Stimulated activated naive CD4-positive, alpha-beta T cell treated with Interleukin-2 at 50 U/mL for 16 hours (primary cell): ENCODE measurements around the gene ZBTB17.
"Not testable (repeated sequence)": the region's sequence is repeated elsewhere in the genome, so short reads cannot be mapped to it uniquely, and the experiment has no call there.

Source experiments
- DNase-seq: peaks from one replicate; lab custom pipeline; 2025; lab: John Stamatoyannopoulos, UW

ZBTB17 gene

DNA sequence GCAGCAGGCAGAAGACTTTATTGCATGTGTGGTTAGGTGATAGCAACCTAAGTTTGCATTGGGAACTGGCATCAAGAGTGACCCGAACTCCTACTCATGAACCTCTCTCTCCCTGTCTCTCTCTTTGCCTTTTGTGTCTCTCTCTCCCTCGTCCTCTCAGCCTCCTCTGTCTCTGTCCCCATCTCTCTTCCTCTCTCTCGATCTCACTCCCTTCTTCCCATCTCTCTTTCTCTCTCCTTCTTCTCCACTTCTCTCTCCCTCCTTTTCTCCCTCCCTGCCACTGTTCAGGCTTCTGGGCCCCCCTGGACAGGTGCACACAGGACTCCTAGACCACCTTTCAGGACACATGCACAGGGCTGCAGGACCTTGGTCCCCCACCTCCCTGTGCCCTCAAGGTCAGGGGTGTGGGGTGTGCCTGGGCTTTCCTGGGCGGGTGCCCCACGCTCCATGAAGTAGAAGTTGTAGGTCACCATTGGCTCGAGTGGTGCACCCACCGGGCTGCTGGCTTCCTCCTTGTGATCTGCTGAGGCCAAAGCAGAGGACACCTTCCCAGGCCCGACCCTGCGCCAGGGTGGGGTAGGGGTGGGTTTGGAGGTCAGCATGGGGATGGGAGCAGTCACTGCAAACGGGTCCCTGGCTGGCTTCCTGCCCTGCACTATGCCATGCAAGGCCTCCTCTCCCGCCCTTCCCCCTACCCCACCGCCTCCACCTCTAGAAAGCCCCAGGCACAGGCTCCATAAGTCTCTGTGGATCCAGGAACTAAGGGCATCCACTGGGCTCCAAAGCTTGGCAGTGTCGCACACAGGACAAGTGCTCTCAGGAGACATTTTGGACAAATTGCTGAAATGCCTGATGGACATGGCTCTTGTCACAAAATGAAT is 13.2 kb upstream of the ZBTB17 start:
- no peak for DNase-seq

DNA sequence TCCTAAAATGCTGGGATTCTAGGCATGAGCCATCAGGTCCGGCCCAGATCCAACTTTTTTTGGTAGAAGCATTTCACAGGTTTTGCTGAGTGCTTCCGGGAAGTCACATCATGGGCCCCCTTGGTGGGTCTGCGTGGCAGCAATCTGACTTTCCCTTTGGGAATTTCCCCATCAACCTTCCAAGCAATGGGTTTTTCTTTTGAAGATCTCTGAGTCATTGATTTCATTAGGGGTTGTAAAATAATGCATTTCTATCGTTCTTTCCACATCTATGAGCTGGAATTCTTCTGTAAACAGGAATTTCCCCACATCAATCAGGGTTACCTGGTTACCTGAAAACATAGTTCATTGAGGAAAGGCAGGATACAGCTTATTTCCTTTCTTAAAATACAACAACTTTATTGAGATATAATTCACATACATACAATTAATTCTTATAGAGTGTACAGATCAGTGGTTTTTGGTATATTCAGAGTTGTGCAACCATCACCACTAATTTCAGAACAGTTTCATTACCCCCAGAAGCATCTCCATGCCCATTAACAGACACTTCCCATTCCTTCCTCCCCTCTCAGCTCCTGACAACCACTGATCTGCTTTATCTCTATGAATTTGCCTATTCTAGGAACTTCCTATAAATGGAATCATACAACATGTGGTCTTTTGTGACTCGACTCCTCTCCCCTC is 9.9 kb upstream of the ZBTB17 start:
- peak; percentile 20 for DNase-seq

DNA sequence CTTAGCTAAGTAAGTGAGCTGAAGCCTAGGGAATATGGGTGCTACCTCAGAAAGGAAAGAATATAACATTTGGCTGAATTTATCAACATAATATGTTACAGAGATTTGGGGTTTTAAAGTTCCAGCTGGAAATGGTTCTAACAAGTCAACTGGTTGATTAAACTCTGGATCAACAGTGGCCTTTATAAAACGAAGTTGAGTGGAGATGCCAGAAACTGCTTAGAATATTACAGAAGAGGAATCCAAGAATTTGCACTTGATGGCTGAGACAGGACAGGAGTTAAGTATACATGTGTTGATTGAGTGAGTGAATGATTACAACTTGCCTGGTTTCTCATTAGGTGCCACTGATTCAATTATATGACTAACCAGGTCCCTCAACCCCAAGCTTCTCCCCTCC is 7.4 kb upstream of the ZBTB17 start:
- DNase-seq = no peak

DNA sequence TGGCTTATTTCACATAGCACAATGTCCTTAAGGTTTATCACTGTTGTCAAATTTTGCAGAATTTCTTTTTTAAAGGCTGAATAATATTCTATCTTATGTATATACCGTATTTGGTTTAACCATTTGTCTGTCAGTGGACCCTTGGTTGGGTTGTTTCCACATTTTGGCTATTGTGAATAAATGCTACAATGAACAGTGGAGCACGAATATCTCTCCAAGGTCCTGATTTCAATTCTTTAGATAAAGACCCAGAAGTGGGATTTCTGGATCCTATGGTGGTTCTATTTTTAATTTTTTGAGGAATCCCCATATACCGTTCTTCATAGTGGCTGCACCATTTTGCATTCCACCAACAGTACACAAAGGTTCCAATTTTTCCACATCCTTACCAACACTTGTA is 5.8 kb upstream of the ZBTB17 start:
- no peak for DNase-seq

DNA sequence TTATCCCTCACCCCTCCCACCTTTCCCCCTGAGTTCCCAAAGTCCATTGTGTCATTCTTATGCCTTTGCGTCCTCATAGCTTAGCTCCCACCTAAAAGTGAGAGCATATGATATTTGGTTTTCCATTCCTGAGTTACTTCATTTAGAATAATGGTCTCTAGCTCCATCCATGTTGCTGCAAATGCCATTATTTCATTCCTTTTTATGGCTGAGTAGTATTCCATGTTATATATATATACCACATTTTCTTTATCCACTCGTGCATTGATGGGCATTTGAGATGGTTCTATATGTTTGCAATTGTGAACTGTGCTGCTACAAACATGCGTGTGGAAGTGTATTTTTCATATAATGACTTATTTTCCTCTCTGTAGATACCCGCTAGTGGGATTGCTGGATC is 2.0 kb upstream of the ZBTB17 start:
- not testable (repeated sequence) for DNase-seq

DNA sequence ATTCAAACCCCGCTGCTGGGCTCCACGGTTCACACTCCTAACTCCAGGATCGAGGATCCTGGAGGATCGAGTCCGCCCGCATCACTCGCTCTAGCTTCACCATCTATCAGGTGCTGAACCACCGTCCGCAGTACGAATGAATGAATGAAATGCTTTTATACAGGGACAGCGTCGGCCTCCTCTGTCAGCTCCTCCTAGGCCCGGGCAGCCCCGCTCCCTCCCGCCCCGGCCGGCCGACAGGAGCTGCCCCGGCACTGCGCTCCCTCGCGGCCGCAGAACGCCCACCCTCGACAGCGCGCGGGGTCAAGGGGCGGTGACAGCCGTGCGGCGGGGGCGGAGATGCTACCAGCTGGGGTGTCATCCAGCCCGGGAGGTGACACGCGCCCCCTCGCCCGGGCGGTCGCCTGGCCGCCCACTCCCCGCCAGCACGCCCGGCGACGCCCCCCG is 520 bp downstream of the ZBTB17 start:
- DNase-seq = peak; percentile 86

DNA sequence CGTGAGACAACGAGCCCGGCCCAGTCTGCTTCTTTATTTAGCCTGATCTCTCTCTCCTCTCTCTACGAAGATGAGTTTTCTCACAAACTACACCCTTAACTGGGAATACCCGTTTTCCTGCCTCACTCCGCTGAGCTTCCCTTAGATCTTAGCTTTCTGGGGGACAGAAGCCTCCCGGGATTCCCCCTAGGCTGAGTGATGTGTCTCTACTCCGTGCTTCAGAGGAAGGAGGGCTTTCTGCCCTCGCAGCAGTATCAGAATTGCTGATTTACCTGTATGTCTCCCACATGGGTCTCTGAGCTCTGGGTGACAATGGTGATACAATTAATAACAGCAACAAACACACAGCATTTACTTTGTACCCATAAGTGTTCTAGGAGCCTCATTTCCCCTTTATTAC is 1.0 kb downstream of the ZBTB17 start:
- DNase-seq = peak; percentile 25

DNA sequence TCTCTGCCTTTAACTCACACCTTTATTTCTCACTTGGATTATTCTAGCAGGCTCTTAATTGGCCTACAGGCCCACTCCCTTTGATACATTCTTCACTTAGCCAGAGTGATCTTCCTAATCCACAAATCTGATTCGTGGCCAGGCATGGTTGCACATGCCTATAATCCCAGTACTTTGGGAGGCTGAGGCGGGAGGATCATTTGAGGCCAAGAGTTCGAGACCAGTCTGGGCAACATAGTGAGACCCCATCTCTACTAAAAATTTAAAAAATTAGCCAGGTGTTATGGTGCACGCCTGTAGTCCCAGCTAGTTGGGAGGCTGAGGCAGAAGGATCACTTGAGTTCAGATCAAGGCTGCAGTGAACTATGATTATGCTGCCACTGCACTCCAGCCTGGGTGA is 2.1 kb downstream of the ZBTB17 start:
- no peak for DNase-seq

DNA sequence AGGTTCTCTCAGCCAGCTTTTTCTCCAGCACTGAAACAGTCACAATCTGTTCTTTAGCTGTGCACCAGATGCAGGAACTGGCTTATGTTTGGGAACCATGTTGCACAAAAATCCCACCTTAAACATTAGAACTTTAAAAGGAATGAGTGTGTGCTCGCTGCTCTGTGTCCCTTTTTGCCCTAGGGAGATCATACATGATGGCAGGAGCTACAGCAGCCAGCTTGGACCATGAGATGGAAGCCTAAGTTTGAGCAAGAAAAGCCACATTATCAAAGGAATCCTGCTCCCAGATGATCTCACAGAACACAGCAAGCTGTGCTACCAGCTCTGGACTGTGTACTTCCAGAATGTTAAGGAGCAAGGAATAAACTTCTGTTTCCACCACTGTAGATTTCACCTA is 3.5 kb downstream of the ZBTB17 start:
- DNase-seq = no peak

DNA sequence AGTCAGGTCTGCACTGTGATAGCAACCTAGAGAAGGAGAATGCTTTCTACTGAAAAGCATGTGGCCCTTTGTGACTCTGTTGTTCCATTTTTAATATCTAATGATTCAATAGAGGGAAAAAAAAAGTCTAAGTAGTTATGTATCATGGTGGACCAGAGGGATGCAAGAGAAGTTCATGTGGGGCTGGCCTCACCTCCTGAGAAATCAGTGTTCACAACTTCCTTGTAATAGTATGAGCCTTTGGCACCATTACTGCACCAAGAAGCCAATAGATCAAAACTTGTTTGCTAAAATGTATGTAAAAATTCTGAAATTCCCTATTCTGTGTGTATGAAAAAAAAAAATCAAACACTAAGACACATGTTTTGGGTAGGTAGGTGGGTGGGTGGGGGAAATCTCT is 5.0 kb downstream of the ZBTB17 start:
- no peak for DNase-seq

DNA sequence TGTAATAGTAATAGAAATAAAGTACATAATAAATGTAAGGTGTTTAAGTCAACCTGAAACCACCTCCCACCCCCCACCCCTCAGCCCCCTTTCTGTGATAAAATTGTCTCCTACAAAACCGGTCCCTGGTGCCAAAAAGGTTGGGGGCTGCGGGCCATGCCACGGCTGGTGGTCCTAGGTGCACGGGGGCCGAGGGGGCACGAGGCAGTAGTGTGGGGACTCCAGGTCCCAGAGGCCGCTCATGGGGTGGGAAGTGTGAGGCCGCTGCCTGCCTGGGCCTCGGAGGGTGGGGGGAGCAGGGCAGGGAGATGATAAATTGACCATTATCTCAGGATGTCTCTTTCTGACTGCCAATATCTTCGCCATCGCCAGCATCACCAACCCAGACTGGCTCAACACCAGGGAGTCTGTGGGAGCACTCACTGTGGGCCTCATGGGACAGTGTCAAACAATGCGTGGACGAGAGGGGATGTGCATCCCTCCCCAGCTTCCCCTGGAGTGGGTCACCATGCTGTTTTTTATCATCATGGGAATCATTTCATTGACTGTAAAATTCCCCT is 6.5 kb downstream of the ZBTB17 start:
- no peak for DNase-seq

DNA sequence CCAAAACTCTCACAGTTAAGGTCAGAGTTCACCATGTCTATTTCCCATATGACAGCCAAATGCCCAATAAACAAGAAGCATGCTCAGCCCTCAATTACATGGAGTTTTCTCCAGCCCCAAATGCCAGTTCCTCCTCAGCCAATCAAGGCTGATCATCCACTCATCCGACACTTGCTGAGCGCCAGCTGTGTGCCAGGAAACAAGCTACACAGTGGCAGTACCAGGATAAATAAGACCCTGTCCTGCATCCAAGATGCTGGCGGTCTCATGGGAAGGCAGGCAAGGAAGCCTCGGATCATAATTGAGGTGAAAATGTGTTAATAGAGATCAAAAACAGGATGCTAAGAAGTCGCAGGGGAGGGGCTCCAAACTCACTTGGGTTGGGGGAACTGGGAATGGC is 7.7 kb downstream of the ZBTB17 start:
- DNase-seq = no peak

DNA sequence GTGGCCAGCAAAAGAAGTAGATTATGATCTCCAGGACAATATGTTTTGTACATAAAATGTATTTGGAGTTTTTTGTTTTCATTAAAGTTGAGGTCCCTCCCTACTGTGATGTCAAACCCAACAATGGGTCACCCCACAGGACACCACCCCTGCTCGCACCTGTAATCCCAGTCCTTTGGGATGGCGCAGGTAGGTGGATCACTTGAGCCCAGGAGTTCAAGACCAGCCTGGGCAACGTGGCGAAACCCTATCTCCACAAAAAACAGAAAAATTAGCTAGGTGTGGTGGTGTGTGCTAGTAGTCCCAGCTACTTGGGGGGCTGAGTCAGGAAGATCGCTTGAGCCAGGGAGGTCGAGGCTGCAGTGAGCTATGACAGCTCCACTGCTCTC is 9.0 kb downstream of the ZBTB17 start:
- no peak for DNase-seq

DNA sequence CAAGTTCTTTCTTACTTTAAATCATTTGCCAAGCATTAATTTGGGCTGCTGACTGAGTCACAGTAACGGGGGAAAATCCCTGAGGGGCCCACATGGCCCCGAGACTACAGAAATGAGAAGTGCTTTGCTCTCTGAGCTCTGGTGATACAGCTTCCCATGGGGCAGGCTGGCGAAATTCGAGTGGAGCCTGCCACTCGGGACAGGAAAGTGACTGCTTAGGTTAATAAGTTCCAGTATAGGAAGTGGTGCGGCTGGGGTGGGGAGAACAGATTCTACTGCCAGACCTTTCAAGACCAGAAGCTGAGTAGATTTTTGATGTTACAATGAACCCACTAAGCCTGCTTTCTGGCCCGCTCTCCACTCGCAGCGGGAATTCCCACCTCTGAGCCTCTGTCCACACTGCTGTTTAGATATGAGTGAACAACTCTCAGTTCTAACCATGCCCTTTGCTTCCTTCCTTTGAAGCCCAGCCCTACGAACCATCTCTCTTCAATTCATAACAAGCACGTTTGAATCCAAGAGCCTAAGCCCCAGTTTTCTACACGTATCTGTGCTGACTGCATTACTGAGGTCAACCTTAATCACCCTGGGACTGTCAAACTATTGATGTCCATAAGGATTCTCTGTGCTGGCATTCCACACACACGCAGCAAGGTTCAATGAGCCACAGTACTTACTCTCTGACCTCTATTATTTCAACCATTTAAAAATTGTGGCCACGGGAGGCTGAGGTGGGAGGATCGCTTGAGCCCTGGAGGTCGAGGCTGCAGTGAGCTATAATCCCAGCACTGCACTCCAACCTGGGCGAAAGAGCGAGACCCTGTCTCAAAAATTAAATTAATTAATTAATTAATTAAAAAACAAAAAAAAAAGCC is 9.6 kb downstream of the ZBTB17 start:
- peak; percentile 85 for DNase-seq

DNA sequence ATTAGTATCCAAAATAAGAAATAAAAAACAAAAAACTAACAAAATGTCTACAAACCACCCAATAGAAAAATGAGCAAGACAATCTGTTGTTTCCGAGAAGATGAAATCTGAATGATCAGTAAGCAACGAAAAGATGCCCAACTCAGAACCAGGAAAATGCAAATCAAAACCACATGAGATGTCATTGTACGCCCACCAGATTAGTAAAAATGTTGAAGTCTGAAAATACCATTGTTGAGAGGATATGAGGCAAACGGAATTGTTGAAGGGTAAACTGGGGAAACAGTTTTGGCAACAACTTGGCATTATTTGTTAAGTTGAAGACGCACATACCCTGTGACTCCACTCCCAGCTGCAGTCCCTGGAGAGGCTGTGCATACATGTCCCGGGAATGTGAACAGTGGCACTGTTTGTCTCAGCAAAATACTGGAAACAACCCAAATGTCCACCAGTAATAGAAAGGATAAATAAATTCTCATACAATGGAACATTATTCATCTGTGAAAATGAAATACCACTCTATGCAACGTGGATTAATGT is 10.6 kb downstream of the ZBTB17 start:
- no peak for DNase-seq

DNA sequence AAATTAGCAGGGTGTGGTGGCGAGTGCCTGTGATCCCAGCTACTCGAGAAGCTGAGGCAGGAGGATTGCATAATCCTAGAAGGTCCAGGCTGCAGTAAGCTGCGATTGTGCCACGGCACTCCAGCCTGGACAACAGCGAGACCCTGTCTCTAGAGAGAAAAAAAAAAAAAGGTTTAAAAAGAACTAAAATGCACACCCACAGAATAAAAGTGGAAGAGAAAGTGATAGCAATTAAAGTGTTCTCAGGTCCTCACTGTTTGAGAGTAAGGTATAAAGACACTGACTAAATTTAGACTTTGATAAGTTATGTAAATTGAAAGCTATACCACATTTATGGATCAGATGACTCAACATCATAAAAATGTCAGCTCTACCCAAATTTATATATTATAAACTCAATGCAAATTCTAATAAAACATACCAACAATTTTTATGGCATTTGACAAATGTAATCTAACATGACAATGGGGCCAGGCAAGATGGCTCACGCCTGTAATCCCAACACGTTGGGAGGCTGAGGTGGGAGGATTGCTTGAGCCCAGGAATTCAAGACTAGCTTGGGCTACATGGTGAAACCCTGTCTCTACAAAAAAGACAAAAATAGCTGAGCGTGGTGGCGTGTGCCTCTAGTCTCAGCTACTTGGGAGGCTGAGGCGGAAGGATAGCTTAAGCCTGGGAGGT is 11.8 kb downstream of the ZBTB17 start:
- no peak for DNase-seq

DNA sequence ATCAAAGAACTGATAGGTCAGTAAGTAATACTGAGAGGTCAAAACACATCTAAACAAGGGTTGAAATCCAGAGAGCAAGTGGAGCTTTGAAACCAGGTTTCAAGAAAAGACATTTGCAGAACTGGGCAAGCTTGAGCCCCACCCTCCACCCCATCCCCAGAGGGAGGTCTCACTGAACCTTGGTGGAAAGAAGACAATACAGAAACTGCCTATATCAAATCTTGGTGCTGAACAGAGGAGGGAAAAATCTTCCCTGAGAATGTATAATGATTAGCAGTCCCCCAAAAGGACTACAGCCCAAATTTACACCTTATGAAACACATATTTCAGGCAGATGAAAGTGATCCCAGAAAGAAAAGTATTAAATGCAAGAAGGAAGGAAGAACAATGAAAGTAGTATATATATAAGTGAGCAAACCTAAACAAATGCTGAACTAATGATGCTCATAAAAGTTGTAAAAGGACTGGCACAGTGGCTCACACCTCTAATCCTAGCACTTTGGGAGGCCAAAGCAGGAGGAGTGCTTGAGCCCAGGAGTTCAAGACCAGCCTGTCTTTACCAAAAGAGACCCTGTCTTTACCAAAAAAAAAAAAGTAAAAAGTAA is 12.4 kb downstream of the ZBTB17 start:
- no peak for DNase-seq

DNA sequence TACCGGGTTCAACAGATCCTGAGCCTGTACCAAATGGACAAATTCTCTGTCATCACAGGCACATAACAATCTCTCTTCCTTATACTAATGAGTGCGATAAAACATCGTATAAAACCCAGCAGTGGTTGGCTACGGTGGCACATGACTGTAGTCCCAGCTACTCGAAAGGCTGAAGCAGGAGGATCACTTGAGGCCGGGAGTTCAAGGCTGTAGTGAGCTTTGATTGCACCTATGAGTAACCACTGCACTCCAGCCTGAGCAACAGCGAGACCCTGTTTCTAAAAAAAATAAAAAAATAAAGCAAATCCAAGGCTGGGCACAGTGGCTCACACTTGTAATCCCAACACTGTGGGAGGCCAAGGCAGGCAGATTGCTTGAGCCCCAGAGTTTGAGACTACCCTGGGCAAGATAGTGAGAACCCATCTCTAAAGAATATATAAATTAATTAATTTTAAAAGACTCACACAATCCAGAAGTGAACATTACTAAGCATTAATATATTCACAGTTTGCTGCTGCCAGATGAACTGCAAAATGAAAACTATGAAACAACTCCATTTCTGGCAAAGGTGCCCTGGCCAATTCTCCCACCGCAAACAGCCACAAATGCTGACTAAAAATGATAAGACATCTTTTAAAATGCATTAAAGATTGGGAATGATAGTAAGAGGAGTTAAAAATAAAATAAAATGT is 13.1 kb downstream of the ZBTB17 start:
- no peak for DNase-seq

DNA sequence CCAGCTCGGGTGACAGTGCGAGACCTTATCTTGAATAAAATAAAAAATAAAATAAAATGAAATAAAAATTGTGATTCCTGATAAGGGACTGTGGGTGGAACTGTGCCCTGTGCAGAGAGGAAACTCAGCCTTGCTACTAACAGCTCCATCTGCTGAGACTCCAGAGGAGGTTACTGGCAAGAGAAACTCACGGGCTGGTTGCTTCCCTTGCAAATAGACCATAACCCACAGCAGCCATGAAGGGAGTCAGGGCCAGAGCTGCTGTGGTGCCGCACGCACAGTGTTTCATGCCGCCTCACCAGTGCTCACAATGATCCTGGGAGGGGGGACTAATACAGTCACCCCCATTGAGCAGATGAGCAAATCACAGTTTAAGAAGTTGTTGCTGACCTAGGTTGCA is 13.7 kb downstream of the ZBTB17 start:
- DNase-seq = no peak

DNA sequence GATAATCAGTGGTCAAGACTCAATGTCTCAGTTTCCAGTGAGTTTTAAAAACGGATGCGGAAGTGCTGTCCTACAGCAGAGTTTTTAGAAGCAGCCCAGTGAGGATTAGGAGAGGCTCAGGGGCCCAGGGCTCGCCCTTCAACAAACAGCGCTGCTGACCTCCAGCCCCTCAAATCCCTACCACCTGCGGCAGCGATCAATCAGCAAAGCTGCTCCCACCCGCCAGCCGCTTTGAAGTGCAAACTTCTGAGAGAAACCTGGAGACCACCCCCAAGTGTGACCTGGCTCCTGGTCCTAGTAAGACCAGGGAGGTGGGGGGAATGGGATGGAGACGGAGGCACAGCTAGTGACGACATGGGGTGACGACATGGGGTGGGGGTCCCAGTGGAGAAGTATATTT is 14.4 kb downstream of the ZBTB17 start:
- no peak for DNase-seq
